ENCODE data around the gene HPSE.
"Not testable (repeated sequence)": the region's sequence is repeated elsewhere in the genome, so short reads cannot be mapped to it uniquely, and the experiment has no call there.

Gene HPSE

GRCh38 chr4:83326546-83326945 is 8.1 kb downstream of the HPSE start:
- in situ Hi-C loops (cut with MboI; ENCODE audit: low pct_unique_long_range_greater_than_20kb, low sequenced_read_pairs, unreplicated experiment): no loop called here
- no peak for DNase-seq (ENCODE audit: low spot score)
- no peak for TF ChIP-seq CTCF (IDR thresholded peaks at IDR 0.05; ENCODE audit: extremely low read depth, insufficient read depth, missing control alignments)

- DNase-seq (ENCODE audit: low spot score); in situ Hi-C loops (cut with MboI; ENCODE audit: low pct_unique_long_range_greater_than_20kb, low sequenced_read_pairs, unreplicated experiment): not testable (repeated sequence)
Measured at GRCh38 chr4:83325306-83325705, 9.3 kb downstream of the HPSE start.

- no peak for TF ChIP-seq CTCF (IDR thresholded peaks at IDR 0.05; ENCODE audit: extremely low read depth, insufficient read depth, missing control alignments)
- no peak for DNase-seq (ENCODE audit: low spot score)
- in situ Hi-C loops (cut with MboI; ENCODE audit: low pct_unique_long_range_greater_than_20kb, low sequenced_read_pairs, unreplicated experiment): no loop called here
Measured at GRCh38 chr4:83323136-83323535, 11.5 kb downstream of the HPSE start.

GRCh38 chr4:83320548-83320947 is 14.1 kb downstream of the HPSE start:
- in situ Hi-C loops (cut with MboI; ENCODE audit: low pct_unique_long_range_greater_than_20kb, low sequenced_read_pairs, unreplicated experiment): no loop called here
- TF ChIP-seq CTCF (IDR thresholded peaks at IDR 0.05; ENCODE audit: extremely low read depth, insufficient read depth, missing control alignments): no peak
- no peak for DNase-seq (ENCODE audit: low spot score)

GRCh38 chr4:83318666-83319065 is 16.0 kb downstream of the HPSE start:
- no peak for TF ChIP-seq CTCF (IDR thresholded peaks at IDR 0.05; ENCODE audit: extremely low read depth, insufficient read depth, missing control alignments)
- in situ Hi-C loops (cut with MboI; ENCODE audit: low pct_unique_long_range_greater_than_20kb, low sequenced_read_pairs, unreplicated experiment): no loop called here
- DNase-seq (ENCODE audit: low spot score): no peak

- TF ChIP-seq CTCF (IDR thresholded peaks at IDR 0.05; ENCODE audit: extremely low read depth, insufficient read depth, missing control alignments): no peak
- in situ Hi-C loops (cut with MboI; ENCODE audit: low pct_unique_long_range_greater_than_20kb, low sequenced_read_pairs, unreplicated experiment): no loop called here
- DNase-seq (ENCODE audit: low spot score): no peak
Measured at GRCh38 chr4:83317671-83318070, 17.0 kb downstream of the HPSE start.

GRCh38 chr4:83316459-83317165 is 18.0 kb downstream of the HPSE start:
- TF ChIP-seq CTCF (IDR thresholded peaks at IDR 0.05; ENCODE audit: extremely low read depth, insufficient read depth, missing control alignments): no peak
- in situ Hi-C loops (cut with MboI; ENCODE audit: low pct_unique_long_range_greater_than_20kb, low sequenced_read_pairs, unreplicated experiment): no loop called here
- DNase-seq (ENCODE audit: low spot score): no peak

All from GM13977 (cell line).